GM12878 (cell line): Measurements from ENCODE around the gene MROH7. TPM values are rescaled to one million over a fixed set of nuclear protein-coding genes. Genes with fewer than 3 reads are reported as not detected.

Experiments used
- ATAC-seq: fragments of 200-7000 bp; cut with Tn5 transposase; 3 replicates; pipeline ENCODE4 v1.9.1; 2020; ENCODE audit warnings: mild to moderate bottlenecking, moderate library complexity
- BruUV-seq: library from RNA; stranded (reverse); fragments of 400-500 nt; replicated peaks from 2 replicates; lab custom pipeline; 2021; lab: Mats Ljungman, UMichigan
- CTCF ChIA-PET: fragments of 300-600 bp; sonication (Branson Sonifier 250); formaldehyde crosslinking; extraction: SDS; loops from one replicate; lab custom pipeline; 2021; ENCODE audit warnings: inconsistent platforms; lab: Yijun Ruan, JAX
- POLR2A ChIA-PET: fragments of 350-600 bp; formaldehyde crosslinking; extraction: SDS; loops from one replicate; lab custom pipeline; 2021; ENCODE audit warnings: inconsistent platforms; lab: Charles Lee
- RAD21 ChIA-PET: fragments of 300-600 bp; sonication (Branson Sonifier 250); formaldehyde crosslinking; loops from one replicate; lab custom pipeline; 2023; ENCODE audit warnings: antibody characterized with exemption; ENCODE audit not compliant: unreplicated experiment; lab: Charles Lee
- SMC1A ChIA-PET: fragments of 300-600 bp; sonication (Branson Sonifier 250); formaldehyde crosslinking; loops from one replicate; lab custom pipeline; 2023; ENCODE audit not compliant: unreplicated experiment, uncharacterized antibody; lab: Charles Lee
- DNase-seq: peaks from one replicate; pipeline ENCODE4 v3.0.0-alpha.2; 2011; ENCODE audit warnings: low read depth, low spot score
- FAIRE-seq: peaks from 3 replicates; lab custom pipeline; 2011; peaks lifted over from hg19 to GRCh38; lab: Jason Lieb, UNC
- H2AFZ ChIP-seq: 2 replicates; pipeline ENCODE4 v1.6.0; 2011; ENCODE audit warnings: low read depth, low read length, control low read depth; ENCODE audit not compliant: control insufficient read depth
- H3K27ac ChIP-seq: 2 replicates; pipeline ENCODE4 v1.5.1; 2011; ENCODE audit warnings: control low read depth; ENCODE audit not compliant: control insufficient read depth, insufficient read depth
- H3K27me3 ChIP-seq, 2 experiments: replicated peaks in 1 of 2; 2 replicates each; pipeline versions ENCODE4 v1.6.0 to v1.6.1; 2011; ENCODE audit warnings: low read length in 1 of 2; ENCODE audit not compliant: control insufficient read depth in 2 of 2, insufficient read depth in 2 of 2
- H3K36me3 ChIP-seq, 2 experiments: 2 replicates each; pipeline ENCODE4 v1.5.1; 2011; ENCODE audit warnings: low read length in 1 of 2; ENCODE audit not compliant: control insufficient read depth in 2 of 2, insufficient read depth in 2 of 2
- H3K4me1 ChIP-seq: 2 replicates; pipeline ENCODE4 v1.6.1; 2011; ENCODE audit warnings: mild to moderate bottlenecking, low read length, moderate library complexity, mixed read lengths; ENCODE audit not compliant: control insufficient read depth, insufficient read depth
- H3K4me2 ChIP-seq: 2 replicates; pipeline ENCODE4 v1.6.0; 2011; ENCODE audit warnings: control low read depth; ENCODE audit not compliant: control insufficient read depth, insufficient read depth
- H3K4me3 ChIP-seq: fragments of 200-600 bp; sonication (generic); 2 replicates; pipeline ENCODE4 v1.5.1; 2016
- H3K79me2 ChIP-seq: 2 replicates; pipeline ENCODE4 v1.6.0; 2011; ENCODE audit warnings: low read length; ENCODE audit not compliant: control insufficient read depth, insufficient read depth
- H3K9ac ChIP-seq: 2 replicates; pipeline ENCODE4 v1.8.0; 2011; ENCODE audit warnings: low read length, control low read depth, mixed read lengths; ENCODE audit not compliant: control insufficient read depth, insufficient read depth
- H3K9me3 ChIP-seq: replicated peaks from 3 replicates; pipeline ENCODE4 v1.5.1; 2011; ENCODE audit warnings: mild to moderate bottlenecking, low read length; ENCODE audit not compliant: control insufficient read depth, insufficient read depth
- H4K20me1 ChIP-seq: 2 replicates; pipeline ENCODE4 v1.6.0; 2011; ENCODE audit not compliant: control insufficient read depth, insufficient read depth
- ATF2 ChIP-seq: IDR thresholded peaks from 2 replicates; pipeline ENCODE4 v1.6.1; 2012; ENCODE audit warnings: low read length, inconsistent platforms
- BMI1 ChIP-seq: fragments of 450-650 bp; IDR thresholded peaks from 2 replicates; pipeline ENCODE4 v1.6.1; 2016; ENCODE audit warnings: mild to moderate bottlenecking, moderate library complexity, borderline replicate concordance
- CBX5 ChIP-seq: sonication (generic); IDR thresholded peaks from 2 replicates; pipeline ENCODE4 v1.6.1; 2016; ENCODE audit warnings: low read depth, moderate library complexity, mild to moderate bottlenecking, inconsistent platforms
- ESRRA ChIP-seq: IDR thresholded peaks from 2 replicates; pipeline ENCODE4 v1.6.1; 2012; ENCODE audit warnings: mild to moderate bottlenecking, low read length, improper control_type of control experiment
- PBX3 ChIP-seq: IDR thresholded peaks from 2 replicates; pipeline ENCODE4 v1.6.1; 2011; ENCODE audit warnings: mild to moderate bottlenecking, low read depth, low read length, moderate library complexity; ENCODE audit not compliant: insufficient replicate concordance
- POLR2AphosphoS5 ChIP-seq: IDR thresholded peaks from 2 replicates; pipeline ENCODE4 v1.6.1; 2011; ENCODE audit warnings: mild to moderate bottlenecking, low read length, inconsistent platforms
- RELA ChIP-seq: fragments of 450-650 bp; IDR thresholded peaks from 2 replicates; pipeline ENCODE4 v1.8.0; 2014; ENCODE audit warnings: borderline replicate concordance; ENCODE audit not compliant: partially characterized antibody
- WGBS: methylation state at CpG from one replicate; pipeline ENCODE4 v1.1.6; 2016; ENCODE audit warnings: low lambda C conversion rate; ENCODE audit not compliant: insufficient replicate concordance, insufficient coverage; ENCODE audit errors: missing lambda C conversion rate; 5-methylcytosine and 5-hydroxymethylcytosine counted together
- in situ Hi-C: fragments of 300-500 bp; cut with MboI; formaldehyde crosslinking; loops from 9 replicates; pipeline ENCODE4 v1.14.3; 2018; ENCODE audit warnings: mixed read lengths
- intact Hi-C: fragments of 100-400 bp; cut with micrococcal nuclease; formaldehyde crosslinking; loops from one replicate; pipeline ENCODE4 v1.14.2; 2022; ENCODE audit not compliant: unreplicated experiment
- polyA plus RNA-seq, 11 experiments: library from polyadenylated mRNA; depleted of rRNA in 4 of 11; unstranded in 6 of 11; stranded (reverse) in 5 of 11; fragments of >200 nt; fragmentation: Nextera tagmentation in 4 of 11; fragmentation: Illumina TruSeq in 1 of 11; extraction: Ambion mirVana in 4 of 11; extraction: Trizol in 1 of 11; gene quantifications; 1 replicate in 1 of 11; 2 replicates in 10 of 11; pipeline versions ENCODE4 v1.2.1 to v1.2.3, GENCODE V29; 2011 to 2016; ENCODE audit warnings: inconsistent platforms in 2 of 11, missing spikeins in 2 of 11, low read depth in 1 of 11
- total RNA-seq, 4 experiments: library from RNA; depleted of rRNA in 3 of 4; stranded (reverse); fragments of >200 nt in 3 of 4; fragmentation: Illumina TruSeq in 1 of 4; extraction: Trizol in 1 of 4; gene quantifications; 2 replicates each; pipeline versions ENCODE4 v1.2.1 to v1.2.3, GENCODE V29; 2013 to 2021

MROH7 gene
- total and polyA plus RNA-seq, 10 of the 15 experiments (the other 5 are each of a cell fraction or from before 2014, with no cell fraction given), result 0.11 TPM; not detected in 9

DNA sequence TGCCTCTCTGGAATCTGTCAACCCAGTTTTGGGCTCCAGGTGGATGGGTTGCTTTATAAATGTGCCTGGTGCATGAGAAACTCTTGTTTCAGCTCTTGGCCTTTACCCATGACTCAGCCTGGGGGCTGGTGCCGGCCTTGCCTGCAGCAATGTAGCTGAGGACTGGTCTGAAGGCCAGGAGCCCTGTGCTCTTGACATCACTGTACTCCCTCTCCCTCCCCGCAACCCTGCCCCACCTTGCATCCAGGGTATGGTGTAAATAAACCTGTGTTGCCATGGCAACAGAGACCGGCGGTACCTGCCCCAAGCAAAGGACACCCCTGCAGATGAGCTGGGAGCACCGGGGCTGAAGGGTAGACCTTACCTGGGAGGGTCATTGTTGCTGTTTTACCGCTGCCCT is 31.5 kb upstream of the MROH7 start:
- Histone ChIP-seq H3K4me1 (peaks cover 3% of the 10 kb centered on the region; the same call in 1 of the 2 replicates), H4K20me1 (no peaks in the 10 kb centered on the region), H3K79me2 (no peaks in the 10 kb centered on the region), H3K4me2 (no peak overlapping the region), H3K27me3 (no peaks in the 10 kb centered on the region), H3K27ac (no peak overlapping the region), H3K4me3 (no peak overlapping the region), H3K36me3 (no peaks in the 10 kb centered on the region), H3K9me3 (no peaks in the 10 kb centered on the region), H2AFZ (no peak overlapping the region), H3K9ac (no peak overlapping the region)
- TF ChIP-seq BMI1 (0 out of 2 replicates have a peak, but pooled peaks have one; percentile 33), POLR2AphosphoS5 (no peak)
- WGBS, result 62% methylated on average over 6 of the region's 6 CpGs
- FAIRE-seq (no peak), ATAC-seq (no peak), DNase-seq (no peak)
- BruUV-seq, result no TSS peak
- ChIA-PET SMC1A (no interaction called here), RAD21 (no interaction called here), CTCF (no interaction called here), POLR2A (no interaction called here)
- intact Hi-C loops (no loop called here), in situ Hi-C loops (no loop called here)

DNA sequence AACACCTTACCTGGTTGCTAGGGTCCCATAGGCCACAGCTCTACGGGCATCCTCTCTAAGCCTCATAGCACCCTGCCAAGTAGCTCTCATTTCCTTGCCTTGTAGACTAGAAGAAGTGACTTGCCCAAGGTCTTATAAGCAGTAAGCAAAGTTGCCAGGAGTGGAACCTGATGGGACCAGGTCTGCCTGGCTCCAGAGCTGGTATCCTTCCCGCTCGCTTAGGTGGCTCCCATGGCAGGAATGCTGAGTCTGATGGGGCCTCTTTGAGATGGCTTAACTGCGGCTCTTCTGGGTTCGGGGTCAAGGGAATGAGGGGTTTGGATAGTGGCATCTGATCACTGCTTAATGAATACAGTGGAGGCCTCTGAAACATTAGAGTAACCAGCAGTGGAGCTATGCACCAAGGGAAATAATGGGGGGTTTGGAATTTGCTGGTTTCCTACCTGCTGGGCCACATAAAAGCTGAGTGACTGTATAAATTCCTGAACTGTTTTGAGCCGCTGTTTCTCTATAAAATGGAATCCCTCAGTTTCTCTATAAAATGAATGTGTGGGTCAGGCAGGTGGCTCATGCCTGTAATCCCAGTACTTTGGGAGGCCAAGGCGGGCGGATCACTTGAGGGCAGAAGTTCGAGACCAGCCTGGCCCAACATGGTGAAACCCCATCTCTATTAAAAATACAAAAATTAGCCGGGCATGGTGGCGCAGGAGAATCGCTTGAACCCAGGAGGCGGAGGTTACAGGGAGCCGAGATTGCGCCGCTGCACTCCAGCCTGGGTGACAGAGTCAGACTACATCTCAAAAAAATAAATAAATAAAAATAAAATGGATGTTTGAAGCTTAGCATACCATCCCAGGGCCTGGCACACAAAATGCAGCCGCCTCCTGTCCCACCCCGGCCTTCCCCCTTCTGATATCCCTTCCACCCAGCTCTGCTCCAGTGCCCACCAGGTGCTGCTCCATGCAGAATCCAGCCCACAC is 30.7 kb upstream of the MROH7 start:
- in situ Hi-C loops, result no loop called here
- ChIA-PET POLR2A (interaction anchor here (0.6 kb wide), 1 partner anchor 1178 kb away, joined by 4 read pairs; no protein-coding TSS in a partner anchor), SMC1A (no interaction called here), CTCF (interaction anchor here (1.1 kb wide), 1 partner anchor 121 kb away, joined by 5 read pairs; no protein-coding TSS in a partner anchor), RAD21 (no interaction called here)
- Histone ChIP-seq H3K4me1 (peaks cover 3% of the 10 kb centered on the region; the same call in 1 of the 2 replicates), H3K4me2 (no peak overlapping the region), H3K79me2 (no peaks in the 10 kb centered on the region), H3K36me3 (no peaks in the 10 kb centered on the region), H2AFZ (no peak overlapping the region), H3K9ac (no peak overlapping the region), H3K27ac (no peak overlapping the region), H3K9me3 (no peaks in the 10 kb centered on the region), H3K4me3 (no peak overlapping the region), H3K27me3 (no peaks in the 10 kb centered on the region), H4K20me1 (no peaks in the 10 kb centered on the region)
- intact Hi-C loops, result no loop called here
- ATAC-seq (no peak), FAIRE-seq (no peak), DNase-seq (no peak)
- no TSS peak for BruUV-seq
- WGBS, result 65% methylated on average over 18 of the region's 18 CpGs
- TF ChIP-seq ESRRA (no peak), ATF2 (no peak), CBX5 (no peak), PBX3 (no peak), RELA (no peak)
